Activated CD8-positive, alpha-beta memory T cell treated with anti-CD3 and anti-CD28 coated beads for 24 hours (primary cell): Measurements from ENCODE around the gene AGPAT2.

Experiments
- DNase-seq: peaks from one replicate; pipeline ENCODE4 v3.0.0-alpha.2; 2020

Gene AGPAT2

DNA sequence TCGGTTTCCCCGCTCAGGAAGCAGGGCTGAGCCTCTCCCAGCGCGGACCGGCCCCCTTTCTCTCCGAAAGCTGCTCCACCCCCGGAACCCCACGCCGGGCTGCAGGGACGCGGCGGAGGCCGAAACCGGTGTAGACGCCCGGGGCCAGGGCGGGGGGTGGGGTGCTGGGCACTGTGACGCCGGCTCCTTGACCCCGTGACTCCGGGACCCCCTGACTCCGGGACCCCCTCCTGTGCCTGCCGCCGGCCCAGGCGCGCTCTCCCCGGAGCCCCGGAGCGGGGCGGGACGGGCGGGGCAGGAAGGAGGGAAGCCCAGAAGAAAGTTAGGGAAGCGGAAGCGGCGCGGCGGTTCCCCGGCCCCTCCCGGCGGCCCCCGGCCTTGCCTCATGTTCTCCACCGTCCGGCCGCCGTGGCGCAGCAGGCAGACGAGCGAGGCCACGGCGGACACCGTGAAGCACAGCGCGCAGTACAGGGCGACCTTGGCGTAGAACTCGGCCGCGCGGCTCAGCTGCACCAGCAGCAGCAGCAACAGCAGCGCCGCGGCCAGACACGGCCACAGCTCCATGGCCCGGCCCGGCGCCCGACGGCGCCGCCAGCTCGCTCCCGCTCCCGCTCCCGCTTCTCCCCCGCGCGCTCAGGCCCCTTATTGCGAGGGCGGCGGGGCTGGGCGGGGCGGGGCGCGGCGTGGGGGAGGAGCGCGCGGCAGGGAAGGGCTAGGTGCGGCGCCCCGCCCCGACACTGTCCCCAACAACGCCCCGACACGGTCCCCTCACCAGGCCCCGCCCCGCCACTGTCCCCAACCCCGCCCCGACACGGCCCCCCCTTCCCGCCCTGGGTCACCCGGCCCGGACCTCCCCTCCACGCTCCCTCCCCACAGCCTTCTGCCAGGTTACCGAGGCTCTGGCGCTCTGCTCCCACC lies at the start of gene AGPAT2:
AGPAT2 (minus strand) TSS at position 664 of the 918 bp plus-strand sequence; CDS start at position 564, 100 bp downstream.
- peak; percentile 82 for DNase-seq

DNA sequence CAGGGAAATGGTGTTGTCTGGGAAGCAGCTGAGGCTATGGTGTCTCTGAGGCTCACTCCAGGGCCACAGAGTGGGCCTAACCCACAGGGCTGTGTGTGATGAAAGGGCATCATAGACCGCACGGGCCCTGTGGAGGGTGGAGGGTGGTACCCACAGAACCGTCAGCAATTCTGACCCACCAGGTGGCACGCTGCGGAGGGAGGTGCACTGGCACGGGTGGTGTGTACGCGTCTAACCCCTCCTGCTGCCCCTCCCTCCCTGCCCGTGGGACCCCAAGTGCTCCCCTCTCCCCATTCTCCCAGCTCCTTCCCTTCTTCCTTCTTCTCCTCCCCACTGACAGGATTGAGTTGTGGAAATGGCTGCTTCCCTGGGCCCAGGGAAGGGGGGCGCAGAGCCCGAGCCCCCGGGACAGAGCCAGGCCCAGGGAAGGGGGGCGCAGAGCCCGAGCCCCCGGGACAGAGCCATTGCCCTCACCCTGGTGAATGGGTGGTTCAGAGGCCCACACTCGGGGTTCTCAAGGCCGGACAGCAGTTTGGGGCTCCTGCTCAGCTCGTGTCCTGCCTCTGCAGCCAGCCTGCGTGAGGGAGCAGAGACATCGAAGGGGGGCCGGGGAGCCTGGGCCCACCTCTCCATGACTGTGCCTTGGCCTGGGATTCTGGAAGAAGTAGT lies 48.7 kb upstream of the AGPAT2 start:
- DNase-seq = no peak

DNA sequence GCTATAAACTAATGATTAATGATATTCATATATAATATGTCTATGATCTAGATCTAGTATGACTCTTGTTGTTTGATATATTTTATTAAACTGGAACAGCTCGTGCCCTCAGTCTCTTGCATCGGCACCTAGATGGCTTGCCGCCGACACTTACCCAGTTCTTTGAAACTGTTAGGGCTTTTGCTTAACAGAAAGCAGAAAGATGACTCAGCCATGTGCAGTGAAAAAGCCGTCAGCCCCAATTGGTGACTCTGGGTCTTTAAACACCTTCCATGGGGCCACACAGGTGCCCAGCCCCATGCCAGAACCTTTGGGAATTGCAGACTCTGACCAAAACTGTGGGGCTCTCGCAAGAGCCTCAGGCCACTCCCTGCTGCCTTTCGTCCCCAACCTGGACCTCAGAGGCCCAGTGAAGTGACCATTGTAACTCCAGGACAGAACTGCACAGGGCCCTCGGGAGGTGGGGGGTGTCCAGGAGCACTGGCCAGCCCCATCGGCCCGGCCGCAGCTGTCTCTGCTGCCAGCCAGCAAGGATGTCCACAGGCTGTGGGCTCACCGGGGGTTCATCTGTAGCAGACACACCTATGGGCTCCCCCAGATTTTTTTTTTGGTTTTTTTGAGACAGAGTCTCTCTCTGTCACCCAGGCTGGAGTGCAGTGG lies 47.7 kb upstream of the AGPAT2 start:
- DNase-seq = no peak

DNA sequence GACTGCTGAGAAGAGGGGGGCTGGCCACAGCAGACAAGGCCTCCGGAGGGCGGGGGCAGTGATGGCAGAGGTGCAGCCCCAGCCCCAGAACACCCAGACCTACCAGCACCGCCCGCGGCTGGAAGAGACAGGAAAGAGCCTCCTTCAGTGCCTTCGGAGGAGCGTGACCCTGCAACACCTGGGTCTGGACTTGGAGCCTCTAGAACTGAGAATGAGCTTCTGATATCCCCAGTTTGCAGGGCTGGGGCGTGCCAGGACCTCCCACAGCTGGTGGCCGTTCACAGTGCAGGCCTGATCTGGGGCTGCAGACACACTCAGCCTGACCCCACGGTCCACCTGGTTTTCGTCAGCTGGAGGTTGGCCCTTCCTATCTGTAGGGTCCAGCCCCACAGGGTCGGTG lies 46.4 kb upstream of the AGPAT2 start:
- no peak for DNase-seq

DNA sequence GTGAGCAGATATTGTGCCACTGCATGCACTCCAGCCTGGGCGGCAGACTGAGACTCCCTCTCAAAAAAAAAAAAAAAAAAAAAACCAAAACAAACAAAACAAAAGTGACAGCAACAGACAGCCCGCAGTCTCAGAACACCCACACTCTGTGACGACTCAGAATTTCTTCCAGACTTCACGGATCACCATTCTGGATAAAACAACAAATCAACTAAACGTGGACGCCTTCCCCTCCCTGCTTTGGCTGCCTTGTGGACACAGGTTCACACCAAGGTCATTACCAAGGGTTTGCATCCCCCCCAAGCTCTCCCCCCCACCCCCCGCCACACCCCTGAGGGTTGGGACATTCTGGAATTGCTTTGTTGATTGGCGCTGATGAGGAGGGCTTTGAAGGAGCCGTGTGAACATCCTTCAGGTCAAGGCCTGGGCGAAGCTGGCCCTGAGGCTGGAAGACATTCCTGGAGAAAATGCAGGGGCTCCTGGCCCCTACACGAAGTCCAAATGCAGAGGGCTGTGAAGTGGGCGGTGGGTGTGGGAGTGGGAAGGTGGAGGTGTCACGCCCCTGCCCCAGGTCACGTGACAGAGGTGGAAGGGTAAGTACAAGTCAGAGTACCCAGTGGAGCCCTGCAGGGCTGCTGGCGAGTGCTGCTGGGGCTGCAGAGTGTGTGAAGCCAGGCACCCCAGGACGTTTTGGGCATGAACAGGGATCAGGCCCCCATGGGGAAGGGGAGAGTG lies 45.4 kb upstream of the AGPAT2 start:
- DNase-seq = no peak

DNA sequence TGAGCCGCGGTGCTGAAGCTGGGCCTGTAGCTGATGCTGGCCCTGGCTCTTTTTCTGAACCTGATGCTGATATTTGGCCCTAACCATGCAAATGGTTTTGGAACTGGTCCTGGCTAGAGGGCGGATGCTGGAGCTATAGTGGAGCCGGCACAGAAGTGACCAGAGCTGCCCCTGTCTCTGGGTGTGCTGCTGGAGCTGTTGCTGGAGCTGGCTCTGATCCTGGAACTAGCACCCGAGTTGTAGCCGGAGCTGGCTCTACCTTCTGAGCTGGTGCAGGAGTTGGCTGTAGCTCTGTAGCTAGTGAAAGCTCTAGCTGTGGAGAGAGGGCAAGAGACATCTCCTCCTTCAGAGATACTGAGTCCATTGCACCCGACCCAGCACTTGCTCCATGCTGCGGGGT lies 42.7 kb upstream of the AGPAT2 start:
- DNase-seq = no peak

DNA sequence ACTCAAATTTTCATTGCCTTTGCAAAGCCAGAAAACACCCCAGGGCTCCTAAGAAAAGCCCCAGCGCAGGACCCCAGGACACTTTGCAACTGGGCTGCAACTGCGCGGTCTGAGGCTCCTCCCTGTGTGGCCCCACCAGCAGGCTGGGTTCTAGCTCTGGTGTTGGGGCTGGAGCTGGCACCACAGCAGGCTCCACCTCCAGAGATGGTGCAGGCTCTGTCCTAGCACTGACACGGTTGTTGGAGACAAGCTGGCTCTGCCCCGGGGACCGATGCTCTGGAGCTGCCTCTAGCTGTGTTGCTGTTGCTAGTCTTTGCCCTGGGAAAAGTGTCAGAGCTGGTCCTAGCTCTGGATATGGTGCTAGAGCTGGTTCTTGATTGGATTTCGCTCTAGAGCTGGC lies 41.9 kb upstream of the AGPAT2 start:
- DNase-seq = no peak

DNA sequence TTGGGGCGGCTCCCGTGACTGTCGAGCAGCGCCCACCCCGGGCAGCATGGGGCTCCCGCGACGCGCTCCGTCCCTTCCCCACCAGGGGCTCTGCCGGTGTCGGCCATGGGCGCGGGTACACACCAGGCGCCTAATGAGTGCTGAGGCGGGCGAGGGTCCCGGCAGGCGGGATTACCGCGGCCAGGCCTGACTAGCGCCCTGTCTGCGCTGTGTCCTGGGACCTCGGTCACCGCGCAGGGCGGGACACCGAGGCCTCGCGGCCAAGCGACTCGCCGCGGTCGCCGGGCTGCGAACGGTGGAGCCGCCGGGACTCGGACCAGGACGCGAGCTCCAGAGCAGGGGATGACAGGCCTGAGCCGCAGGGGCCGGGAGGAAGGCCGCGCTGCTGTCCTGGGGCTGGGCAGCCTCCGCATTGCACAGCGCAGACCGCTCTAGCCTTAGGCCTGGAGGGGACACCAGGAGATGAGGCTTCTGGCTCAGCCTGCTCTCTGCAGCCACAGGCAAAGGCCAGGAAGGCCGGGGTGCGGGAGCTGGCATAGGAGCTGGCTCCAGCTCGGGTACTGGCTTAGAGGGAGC lies 41.4 kb upstream of the AGPAT2 start:
- peak; percentile 80 for DNase-seq

DNA sequence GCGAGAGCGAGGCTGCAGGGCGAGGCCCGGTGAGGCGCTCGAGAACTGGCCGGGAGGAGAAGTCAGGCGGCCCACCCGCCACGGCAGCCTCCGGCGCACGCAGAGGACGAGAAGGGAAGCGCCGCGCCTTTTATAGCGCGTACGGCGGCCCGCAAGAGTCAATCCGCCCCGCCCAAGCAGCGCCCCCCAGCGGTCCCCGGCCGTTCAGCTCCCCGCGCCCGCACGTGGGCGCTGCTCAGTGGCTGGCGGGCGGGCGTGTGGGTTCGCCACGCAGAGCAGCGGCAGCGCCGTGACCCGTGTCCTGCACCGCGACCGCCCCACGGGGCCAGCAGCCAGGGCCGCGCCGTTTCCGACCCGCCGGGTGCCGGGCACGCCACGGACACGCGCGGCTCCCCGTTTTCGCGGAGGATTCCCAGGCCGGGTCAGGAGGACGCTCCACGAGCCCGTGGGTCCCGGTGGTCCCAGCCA lies 40.9 kb upstream of the AGPAT2 start:
- DNase-seq = peak; percentile 99

DNA sequence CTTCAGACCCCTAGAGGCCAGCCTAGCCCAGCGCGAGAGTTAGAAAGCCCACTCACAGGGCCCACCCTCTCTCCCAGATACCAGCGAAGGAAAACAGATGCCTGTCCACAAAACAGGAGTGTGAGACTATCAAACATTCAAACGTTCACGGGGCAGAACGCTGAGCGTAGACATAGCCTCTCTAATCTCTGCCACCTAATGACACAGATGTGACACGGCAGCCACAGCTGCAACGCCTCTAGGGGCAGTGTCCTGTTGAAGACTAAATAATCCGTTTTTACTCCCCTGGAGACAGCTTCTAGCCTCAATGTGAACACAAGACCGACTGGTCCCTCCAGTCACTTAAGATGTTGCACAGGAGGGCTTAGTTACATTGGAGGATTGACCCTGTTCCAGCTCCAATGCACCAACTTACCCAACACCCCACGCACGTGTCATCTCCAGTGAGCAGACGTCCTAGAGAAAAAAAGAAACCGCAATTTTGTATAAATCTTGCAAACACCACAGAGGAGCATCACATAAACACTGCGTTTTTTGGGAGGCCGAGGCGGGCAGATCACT lies 39.5 kb upstream of the AGPAT2 start:
- DNase-seq = peak; percentile 69

DNA sequence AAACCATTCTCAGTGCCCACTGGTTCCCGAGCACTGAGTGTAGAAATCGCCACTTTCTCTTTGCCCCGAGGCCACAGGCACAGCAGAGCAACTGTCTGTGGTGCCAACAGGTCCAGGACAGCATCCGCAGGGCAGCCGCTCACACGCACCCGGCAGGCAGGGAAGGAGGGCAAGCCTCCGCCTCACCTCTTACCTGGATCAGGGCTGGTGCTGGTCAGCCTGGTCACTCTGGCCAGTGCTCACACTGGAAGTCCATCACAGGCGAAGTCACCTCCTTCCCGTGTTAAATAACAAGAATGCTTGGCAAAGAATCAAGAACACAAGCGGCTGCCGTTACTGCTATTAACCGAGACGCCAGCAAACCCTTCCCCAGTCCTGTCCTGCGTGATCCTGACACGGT lies 38.9 kb upstream of the AGPAT2 start:
- no peak for DNase-seq

DNA sequence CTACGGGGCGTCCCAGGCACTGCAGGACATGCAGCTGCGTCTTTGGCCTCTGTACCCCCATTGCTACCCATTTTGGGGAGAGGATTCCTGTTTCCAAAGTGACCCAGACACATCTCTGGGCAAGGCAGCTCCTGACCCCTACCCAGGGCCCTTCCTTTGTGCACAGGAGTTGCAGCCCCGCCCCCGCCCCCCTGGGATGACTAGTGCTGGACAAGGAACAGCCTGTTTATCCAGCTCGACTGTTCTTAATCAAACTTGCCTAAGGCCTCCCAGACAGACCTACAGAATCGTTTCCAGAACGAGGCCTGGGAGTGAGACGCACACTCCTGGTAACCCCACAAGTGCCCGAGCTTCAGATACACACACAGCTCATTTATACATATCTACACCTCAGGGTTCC lies 38.4 kb upstream of the AGPAT2 start:
- DNase-seq = no peak

DNA sequence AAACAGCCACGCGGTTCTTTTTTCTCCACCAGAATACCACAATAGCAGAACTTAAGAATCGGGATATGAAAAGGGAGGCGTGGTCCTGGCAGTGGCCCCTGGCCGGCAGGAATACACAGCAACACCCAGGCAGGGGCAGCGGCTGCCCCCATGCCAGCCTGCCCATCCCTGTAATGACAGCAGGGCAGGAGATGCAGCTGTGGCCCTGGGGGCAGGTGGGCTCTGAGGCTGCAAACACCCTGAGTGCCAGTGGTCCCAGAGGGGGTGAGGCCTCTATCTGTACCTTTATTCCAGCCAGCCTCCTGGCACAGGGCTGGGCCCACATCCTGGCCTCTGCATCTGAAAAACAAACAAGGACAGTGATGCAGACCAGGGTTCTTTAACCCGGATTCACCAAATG lies 37.5 kb upstream of the AGPAT2 start:
- DNase-seq = no peak

DNA sequence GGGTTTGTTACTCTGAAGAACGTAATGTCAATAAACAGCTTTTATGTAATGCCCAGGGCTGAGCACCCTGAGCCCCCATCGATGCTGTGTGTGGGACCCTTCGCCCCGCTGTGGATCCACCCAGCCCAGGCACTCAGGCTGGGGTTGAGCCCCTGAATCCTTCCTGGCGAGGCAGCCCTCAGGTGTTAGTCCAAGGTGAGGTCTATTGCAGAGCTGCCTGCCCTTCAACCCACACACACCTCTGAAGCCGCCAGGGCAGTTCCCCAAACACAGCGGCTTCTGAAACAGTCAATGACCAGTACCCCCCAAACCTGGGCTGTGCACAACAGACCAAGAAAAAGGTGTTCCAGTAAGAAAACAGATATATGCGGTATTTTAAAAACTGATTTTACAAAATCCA lies 36.7 kb upstream of the AGPAT2 start:
- no peak for DNase-seq

DNA sequence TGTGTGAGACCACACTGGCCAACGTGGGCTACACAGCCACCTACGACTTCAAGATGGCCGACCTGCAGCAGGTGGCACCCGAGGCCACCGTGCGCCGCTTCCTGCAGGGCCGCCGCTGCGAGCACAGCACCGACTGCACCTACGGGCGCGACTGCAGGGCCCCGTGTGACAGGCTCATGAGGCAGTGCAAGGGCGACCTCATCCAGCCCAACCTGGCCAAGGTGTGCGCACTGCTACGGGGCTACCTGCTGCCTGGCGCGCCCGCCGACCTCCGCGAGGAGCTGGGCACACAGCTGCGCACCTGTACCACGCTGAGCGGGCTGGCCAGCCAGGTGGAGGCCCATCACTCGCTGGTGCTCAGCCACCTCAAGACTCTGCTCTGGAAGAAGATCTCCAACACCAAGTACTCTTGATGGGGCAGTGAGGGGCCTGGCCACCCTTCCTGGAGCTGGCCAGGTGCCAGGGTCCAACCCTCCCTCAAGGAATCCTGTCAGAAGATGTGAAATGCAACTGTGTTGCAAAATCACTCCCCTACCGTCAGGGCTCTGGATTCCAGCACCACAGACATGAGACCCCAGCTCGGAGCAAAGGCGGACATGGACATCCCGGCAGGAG lies 36.2 kb upstream of the AGPAT2 start:
- DNase-seq = peak; percentile 68

DNA sequence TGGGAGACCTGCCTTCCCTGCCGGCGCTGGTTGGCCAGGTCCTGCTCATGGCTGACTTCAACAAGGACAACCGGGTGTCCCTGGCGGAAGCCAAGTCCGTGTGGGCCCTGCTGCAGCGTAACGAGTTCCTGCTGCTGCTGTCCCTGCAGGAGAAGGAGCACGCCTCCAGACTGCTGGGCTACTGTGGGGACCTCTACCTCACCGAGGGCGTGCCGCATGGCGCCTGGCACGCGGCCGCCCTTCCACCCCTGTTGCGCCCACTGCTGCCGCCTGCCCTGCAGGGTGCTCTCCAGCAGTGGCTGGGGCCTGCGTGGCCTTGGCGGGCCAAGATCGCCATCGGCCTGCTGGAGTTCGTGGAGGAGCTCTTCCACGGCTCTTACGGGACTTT lies 35.7 kb upstream of the AGPAT2 start:
- no peak for DNase-seq

DNA sequence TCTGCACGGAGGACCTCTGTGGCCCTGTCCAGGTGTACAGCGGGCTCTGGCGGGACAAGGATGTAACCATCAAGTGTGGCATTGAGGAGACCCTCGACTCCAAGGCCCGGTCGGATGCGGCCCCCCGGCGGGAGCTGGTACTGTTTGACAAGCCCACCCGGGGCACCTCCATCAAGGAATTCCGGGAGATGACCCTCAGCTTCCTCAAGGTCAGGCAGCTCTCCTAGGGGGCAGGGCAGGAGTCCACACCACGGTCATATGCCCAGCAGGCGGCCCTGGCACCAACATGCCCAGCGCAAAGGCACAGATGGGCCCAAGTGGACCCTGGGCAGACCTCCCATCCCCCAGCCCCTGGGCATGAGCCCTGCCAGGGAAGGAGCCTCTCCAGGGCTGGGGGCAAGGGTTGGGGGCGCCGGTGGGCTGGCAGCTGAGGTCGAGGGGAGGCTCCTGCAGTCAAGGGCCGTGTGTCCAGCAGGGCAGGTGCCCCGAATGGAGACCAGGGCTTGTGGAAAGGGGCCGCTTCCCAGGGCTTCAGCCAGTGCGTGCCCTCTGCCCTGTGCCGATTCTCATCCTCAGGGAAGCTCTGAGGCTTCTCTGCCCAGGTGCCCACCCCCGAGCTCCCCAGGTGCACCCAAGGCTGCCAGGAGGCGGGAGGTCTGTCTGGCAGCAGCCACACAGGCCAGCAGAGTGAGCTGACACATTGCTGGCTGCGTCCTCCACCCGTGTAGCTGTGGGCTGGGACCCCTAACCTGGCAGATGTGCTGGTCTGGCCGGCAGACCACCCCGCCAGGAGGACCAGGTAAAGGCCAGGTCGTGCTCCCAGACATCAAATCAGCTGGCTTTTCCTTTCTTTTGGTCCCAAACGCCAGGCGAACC lies 35.1 kb upstream of the AGPAT2 start:
- DNase-seq = peak; percentile 76

DNA sequence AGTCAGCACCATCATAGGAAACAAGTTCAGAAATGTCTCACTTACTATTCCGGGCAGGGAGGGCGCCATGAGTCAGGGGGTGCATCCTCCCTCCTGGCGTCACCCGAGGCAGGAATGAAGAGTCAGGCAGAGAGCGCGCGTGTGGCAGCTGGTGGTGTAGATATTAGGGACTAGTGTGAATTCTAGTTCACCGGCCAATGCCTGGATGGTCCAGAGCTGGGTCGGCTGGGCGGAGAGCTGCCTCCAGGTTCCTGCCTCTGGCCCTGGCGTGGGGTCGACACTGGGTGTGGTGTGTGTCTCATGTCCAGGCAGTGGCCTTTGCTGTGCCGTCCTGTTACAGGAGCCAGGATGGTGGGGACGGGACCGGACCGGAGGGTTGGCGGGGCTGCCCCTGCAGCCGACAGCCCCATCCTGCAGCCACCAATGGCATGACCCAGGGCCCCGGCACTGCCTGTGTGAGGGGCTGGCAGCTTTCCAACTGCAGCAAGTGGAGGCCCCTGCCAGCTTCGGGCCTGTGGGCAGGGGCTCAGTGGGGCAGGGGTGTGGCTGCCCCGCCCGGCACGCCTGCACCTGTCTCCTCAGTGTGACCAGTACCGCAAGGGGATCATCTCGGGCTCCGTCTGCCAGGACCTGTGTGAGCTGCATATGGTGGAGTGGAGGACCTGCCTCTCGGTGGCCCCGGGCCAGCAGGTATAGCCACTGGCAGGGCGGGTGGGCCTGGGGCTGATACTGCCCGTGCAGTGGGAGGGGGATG lies 34.3 kb upstream of the AGPAT2 start:
- peak; percentile 71 for DNase-seq

DNA sequence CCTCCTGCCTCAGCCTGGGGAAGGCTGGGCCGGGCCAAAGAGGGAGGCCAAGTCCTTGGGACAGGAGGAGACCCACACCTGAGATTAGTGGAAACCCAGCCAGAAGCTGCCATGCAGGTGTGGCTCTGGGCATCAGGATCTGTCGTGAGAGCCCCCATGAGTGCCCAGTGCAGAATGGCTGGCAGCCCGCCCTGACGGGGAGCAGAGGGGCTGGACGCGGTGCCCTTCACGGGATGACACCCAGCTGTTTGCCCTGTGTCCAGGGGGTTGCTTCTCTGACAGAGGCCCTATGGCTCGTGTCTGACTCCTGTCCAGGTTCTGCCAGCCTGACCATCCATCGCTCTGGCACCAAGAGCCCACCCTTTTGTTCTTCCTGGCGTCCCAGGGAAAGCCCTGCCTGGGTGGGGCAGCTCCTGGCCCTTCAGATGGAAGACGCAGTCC lies 33.7 kb upstream of the AGPAT2 start:
- no peak for DNase-seq
